Heart right ventricle (tissue), 16 donors: ENCODE data around the gene DIS3L2. TPM values are rescaled to one million over a fixed set of nuclear protein-coding genes. Genes with fewer than 3 reads are reported as not detected.
"Not testable (repeated sequence)": the region's sequence is repeated elsewhere in the genome, so short reads cannot be mapped to it uniquely, and the experiment has no call there.

Source experiments
- ATAC-seq, 8 donors: fragments of 200-7000 bp; cut with Tn5 transposase; one replicate each; pipeline ENCODE4 v1.9.1; 2020; ENCODE audit warnings: mild to moderate bottlenecking in 8 of 8, moderate library complexity in 8 of 8, moderate number of reproducible peaks in 1 of 8
- DNase-seq, 2 donors: peaks; one replicate each; pipeline ENCODE4 v3.0.0-alpha.2; 2020
- H3K27ac ChIP-seq, 10 donors: fragments of 200-600 bp; sonication (generic) in 2 of 10; one replicate each; pipeline versions ENCODE4 v1.5.0 to v1.8.0; 2020 to 2022; ENCODE audit warnings: mild to moderate bottlenecking in 3 of 10
- H3K27me3 ChIP-seq, 7 donors: fragments of 200-600 bp; one replicate each; pipeline ENCODE4 v1.8.0; 2021 to 2022; ENCODE audit warnings: mild to moderate bottlenecking in 2 of 7
- H3K36me3 ChIP-seq, 9 donors: fragments of 200-600 bp; sonication (generic) in 1 of 9; one replicate each; pipeline versions ENCODE4 v1.5.0 to v1.8.0; 2020 to 2022; ENCODE audit warnings: mild to moderate bottlenecking in 2 of 9
- H3K4me1 ChIP-seq, 9 donors: fragments of 200-600 bp; sonication (generic) in 1 of 9; one replicate each; pipeline versions ENCODE4 v1.5.0 to v1.8.0; 2020 to 2022; ENCODE audit warnings: mild to moderate bottlenecking in 4 of 9
- H3K4me3 ChIP-seq, 10 donors: fragments of 200-600 bp; sonication (generic) in 2 of 10; one replicate each; pipeline versions ENCODE4 v1.5.0 to v1.8.0; 2020 to 2022; ENCODE audit warnings: mild to moderate bottlenecking in 7 of 10, moderate library complexity in 2 of 10
- H3K9me3 ChIP-seq, 11 donors: fragments of 200-600 bp in 10 of 11; sonication (generic) in 2 of 11; one replicate each; pipeline versions ENCODE4 v1.5.0 to v1.8.0; 2013 to 2022; ENCODE audit warnings: mild to moderate bottlenecking in 2 of 11, control low read depth in 1 of 11, moderate library complexity in 1 of 11
- WGBS, 2 donors: extraction: QIAGEN DNeasy Blood & Tissue Kit; methylation state at CpG; one replicate each; pipeline ENCODE4 v1.1.7; 2013; ENCODE audit warnings: inconsistent platforms in 1 of 2; 5-methylcytosine and 5-hydroxymethylcytosine counted together
- intact Hi-C, 10 donors: fragments of 100-400 bp; cut with DNase I; formaldehyde crosslinking; loops; one replicate each; pipeline versions ENCODE4 v1.11.1 to v1.14.2; 2022
- polyA plus RNA-seq, 2 donors: library from polyadenylated mRNA; stranded (reverse); fragments of 200-250 nt; gene quantifications; one replicate each; pipeline ENCODE4 v1.2.3, GENCODE V29; 2013
- total RNA-seq, 10 donors: library from RNA; stranded (reverse); fragmentation: NEBNext Ultra II Directional in 3 of 10; extraction: Animal tissue kit (Norgen Biotek cat#: 25700) in 3 of 10; gene quantifications; one replicate each; pipeline versions ENCODE4 v1.2.1 to v1.2.4, GENCODE V29; 2021 to 2023
- TF ChIP-seq, protein P1 (sequence below), 9 donors: fragments of 200-600 bp; sonication (generic) in 2 of 9; IDR thresholded peaks; one replicate each; pipeline versions ENCODE4 v1.5.0 to v1.8.0; 2021 to 2022; ENCODE audit warnings: antibody characterized with exemption in 9 of 9, mild to moderate bottlenecking in 5 of 9, moderate library complexity in 1 of 9
- donor health status: Arrhythmogenic right ventricular cardiomyopathy.
- donor health status: ischemic (EF 13 %, LVEDD 7.1; RV severe dilation, severe dysfunction).
- donor health status: healthy with polysubstance abuse.
- donor health status: DM: no; HTN: yes; CAD: no.
- donor health status: DM: no; HTN: no; CAD: no.
- donor health status: ischemic (EF 25% LVEDD 6.9; RV normal size, moderate dysfunction).
- donor health status: ischemic (EF 25% LVEDD 5.7; RV mildly dilated, moderate dysfunction).
- donor health status: healthy.
- donor health status: DM: yes; HTN: yes; CAD: no.
- donor health status: Ischemic cardiomyopathy.
- donor health status: ischemic (EF 35%, LVEDD 5.7; RV mildly dilated, moderate dysfunction).
- donor health status: nonischemic (EF 11% LVEDD 7.7; RV severe dilation, severe dysfunction).
- donor health status: DM: yes; HTN: yes; CAD: no.
- donor health status: PGD.
- donor health status: ischemic (EF 29% LVEDD 5.4; RV normal size, mild dysfunction).
- donor health status: nonischemic (EF 23%, LVEDD 6.1; RV moderate dilation, normal function).

Gene DIS3L2
- total and polyA plus RNA-seq, 12 donors: 9.5 to 24.5 (median 18.5) TPM

DNA sequence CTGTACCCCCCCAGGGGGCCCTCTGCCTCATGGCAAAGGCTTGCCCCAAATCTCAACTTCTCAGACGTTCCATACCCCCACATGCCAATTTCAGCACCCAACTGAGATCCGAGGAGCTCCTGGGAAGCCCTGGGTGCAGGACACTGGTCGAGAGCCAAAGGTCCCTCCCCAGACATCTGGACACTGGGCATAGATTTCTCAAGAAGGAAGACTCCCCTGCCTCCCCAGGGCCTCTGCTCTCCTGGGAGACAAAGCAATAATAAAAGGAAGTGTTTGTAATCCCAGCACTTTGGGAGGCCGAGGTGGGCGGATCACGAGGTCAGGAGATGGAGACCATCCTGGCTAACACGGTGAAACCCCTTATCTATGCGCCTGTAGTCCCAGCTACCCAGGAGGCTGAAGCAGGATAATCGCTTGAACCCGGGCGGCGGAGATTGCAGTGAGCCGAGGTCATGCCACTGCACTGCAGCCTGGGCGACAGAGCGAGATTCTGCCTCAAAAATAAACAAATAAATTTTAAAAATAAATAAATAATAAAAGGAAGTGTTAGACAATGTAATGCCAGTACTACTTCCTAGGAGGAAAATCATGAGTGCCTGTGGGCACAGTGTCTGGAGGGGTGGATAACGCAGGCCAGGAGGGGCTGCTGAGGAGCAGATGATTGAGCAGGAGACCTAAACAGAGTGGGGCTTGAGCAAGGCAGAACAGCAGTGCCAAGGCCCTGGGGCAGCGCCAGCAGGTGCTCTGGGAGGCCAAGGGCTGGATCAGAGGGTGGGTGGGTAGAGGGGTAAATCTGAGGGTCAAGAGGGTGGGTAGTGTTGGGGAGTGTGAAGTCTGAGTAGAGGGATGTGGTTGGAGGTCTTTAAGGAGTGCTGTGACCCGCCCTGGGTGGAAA lies 421.1 kb downstream of the DIS3L2 start:
- H3K27ac ChIP-seq: no peak overlapping the region
- TF ChIP-seq, protein P1, sequence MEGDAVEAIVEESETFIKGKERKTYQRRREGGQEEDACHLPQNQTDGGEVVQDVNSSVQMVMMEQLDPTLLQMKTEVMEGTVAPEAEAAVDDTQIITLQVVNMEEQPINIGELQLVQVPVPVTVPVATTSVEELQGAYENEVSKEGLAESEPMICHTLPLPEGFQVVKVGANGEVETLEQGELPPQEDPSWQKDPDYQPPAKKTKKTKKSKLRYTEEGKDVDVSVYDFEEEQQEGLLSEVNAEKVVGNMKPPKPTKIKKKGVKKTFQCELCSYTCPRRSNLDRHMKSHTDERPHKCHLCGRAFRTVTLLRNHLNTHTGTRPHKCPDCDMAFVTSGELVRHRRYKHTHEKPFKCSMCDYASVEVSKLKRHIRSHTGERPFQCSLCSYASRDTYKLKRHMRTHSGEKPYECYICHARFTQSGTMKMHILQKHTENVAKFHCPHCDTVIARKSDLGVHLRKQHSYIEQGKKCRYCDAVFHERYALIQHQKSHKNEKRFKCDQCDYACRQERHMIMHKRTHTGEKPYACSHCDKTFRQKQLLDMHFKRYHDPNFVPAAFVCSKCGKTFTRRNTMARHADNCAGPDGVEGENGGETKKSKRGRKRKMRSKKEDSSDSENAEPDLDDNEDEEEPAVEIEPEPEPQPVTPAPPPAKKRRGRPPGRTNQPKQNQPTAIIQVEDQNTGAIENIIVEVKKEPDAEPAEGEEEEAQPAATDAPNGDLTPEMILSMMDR (IDR thresholded peaks at IDR 0.05): no peak
- no peaks in the 10 kb centered on the region for H3K36me3 ChIP-seq
- peaks cover 13 to 91% (median 72%) of the 10 kb centered on the region in 7 donors for H3K27me3 ChIP-seq
- intact Hi-C loops: no loop called here
- DNase-seq (no peak), ATAC-seq (no peak)
- H3K9me3 ChIP-seq: no peaks in the 10 kb centered on the region
- 30 to 35% methylated on average over 18 of the region's 18 CpGs for WGBS, 2 donors
- H3K4me1 ChIP-seq: peaks cover 0 to 15% (median 3%) of the 10 kb centered on the region in 9 donors
- no peak overlapping the region for H3K4me3 ChIP-seq

DNA sequence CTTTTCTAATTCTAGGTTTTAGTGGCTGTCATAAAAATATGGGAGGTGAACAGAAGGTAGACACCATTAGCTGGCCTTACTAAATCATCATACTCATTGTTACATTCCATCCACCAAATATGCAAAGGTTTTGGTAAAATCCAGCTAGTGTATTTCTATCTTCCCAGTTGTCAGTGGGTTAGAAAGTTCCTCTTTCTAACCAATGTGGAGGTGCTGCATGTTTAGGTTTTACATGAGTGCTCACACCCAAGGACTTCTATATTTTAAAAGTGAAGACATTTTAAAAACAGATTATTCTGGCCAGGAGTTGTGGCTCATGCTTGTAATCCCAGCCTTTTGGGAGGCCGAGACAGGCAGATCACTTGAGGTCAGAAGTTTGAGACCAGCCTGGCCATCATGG lies 423.0 kb downstream of the DIS3L2 start:
- H3K36me3 ChIP-seq: no peaks in the 10 kb centered on the region
- H3K4me1 ChIP-seq: peaks cover 0 to 24% (median 4%) of the 10 kb centered on the region in 9 donors
- DNase-seq: no peak
- peaks cover 17 to 95% (median 89%) of the 10 kb centered on the region in 7 donors for H3K27me3 ChIP-seq
- intact Hi-C loops: no loop called here
- no peak for ATAC-seq
- TF ChIP-seq, protein P1 (IDR thresholded peaks at IDR 0.05): no peak
- H3K4me3 ChIP-seq: no peak overlapping the region
- WGBS, 2 donors: 81 to 95% methylated on average over 1 of the region's 1 CpG
- H3K27ac ChIP-seq: no peak overlapping the region
- no peaks in the 10 kb centered on the region for H3K9me3 ChIP-seq

DNA sequence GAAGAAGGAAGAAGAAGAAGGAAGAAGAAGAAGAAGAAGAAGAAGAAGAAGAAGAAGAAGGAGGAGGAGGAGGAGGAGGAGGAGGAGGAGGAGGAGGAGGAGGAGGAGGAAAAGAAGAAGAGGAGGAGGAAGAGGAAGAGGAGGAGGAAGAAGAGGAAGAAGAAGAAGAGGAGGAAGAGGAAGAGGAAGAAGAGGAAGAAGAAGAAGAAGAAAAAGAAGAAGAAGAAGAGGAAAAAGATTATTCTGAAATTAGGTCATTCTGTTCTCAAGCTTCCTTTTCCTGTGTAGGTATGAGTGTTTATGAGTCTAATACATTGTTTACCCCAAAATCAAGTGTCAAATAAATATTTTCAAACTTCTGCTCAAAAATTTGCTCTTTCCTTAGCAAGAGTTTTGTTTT lies 423.5 kb downstream of the DIS3L2 start:
- intact Hi-C loops, H3K36me3 ChIP-seq, H3K4me3 ChIP-seq, DNase-seq, H3K9me3 ChIP-seq, ATAC-seq, H3K27ac ChIP-seq: not testable (repeated sequence)
- Histone ChIP-seq H3K27me3 (peaks cover 17 to 95% (median 91%) of the 10 kb centered on the region in 7 donors), H3K4me1 (peaks cover 0 to 24% (median 4%) of the 10 kb centered on the region in 9 donors)

DNA sequence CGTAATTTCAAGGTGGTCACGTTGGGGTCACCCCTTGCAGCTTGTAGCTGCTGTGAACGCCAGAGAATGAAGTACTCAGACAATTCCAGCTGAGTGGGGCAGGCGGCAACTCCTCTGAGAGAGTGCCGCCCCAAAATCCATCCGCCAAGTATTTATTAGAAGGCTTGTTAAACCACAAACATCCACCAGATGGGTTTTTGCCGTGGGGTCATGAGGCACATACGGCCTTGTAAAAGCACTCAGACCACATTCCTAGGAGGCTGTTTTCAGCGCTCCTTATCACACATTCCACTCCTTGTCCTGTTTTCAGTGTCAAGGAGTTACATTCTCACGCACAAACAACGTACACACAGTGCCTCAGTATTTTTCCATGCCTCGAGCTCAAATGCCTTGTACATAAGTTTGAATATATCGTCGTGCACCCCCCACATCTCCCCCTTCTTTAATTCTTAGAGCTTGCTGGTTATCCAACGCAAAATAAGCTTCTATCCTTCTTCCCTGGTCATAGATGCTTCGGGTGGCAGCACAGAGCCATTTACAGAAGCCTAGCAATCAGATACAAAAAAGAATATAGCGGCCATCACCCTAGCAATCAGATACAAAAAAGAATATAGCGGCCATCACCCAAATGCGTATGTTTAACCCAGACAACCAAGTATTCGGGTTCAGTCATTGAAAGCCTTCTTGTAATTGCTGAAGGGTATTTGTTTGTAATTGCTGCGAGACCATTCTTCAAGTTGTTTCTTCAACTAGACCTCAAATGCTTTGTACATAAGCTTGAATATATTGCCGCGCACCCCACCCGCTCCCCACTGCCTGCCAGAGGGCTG lies 424.4 kb downstream of the DIS3L2 start:
- peaks cover 17 to 98% (median 95%) of the 10 kb centered on the region in 7 donors for H3K27me3 ChIP-seq
- H3K4me3 ChIP-seq: no peak overlapping the region
- H3K4me1 ChIP-seq: peaks cover 0 to 24% (median 4%) of the 10 kb centered on the region in 9 donors
- H3K36me3 ChIP-seq: no peaks in the 10 kb centered on the region
- ATAC-seq (no peak), DNase-seq (no peak)
- no peaks in the 10 kb centered on the region for H3K9me3 ChIP-seq
- intact Hi-C loops: no loop called here
- H3K27ac ChIP-seq: no peak overlapping the region
- TF ChIP-seq, protein P1 (IDR thresholded peaks at IDR 0.05): no peak
- WGBS, 2 donors: 11% methylated on average over 24 of the region's 24 CpGs
